Measurements from ENCODE around the gene COTL1.

The COTL1 gene

GRCh38 chr16:84617791-84618580 lies at the start of gene COTL1:
COTL1 (minus strand) TSS chr16:84618078; CDS start chr16:84617914, 164 bp downstream.
- ATAC-seq: peak; percentile 81

GRCh38 chr16:84665843-84666242 lies 48.0 kb upstream of the COTL1 start:
- ATAC-seq: no peak

GRCh38 chr16:84665359-84665758 lies 47.5 kb upstream of the COTL1 start:
- ATAC-seq: no peak

GRCh38 chr16:84663433-84664101 lies 45.7 kb upstream of the COTL1 start:
- ATAC-seq: no peak

GRCh38 chr16:84662471-84662870 lies 44.6 kb upstream of the COTL1 start:
- no peak for ATAC-seq

GRCh38 chr16:84661418-84662060 lies 43.7 kb upstream of the COTL1 start:
- ATAC-seq: no peak

- no peak for ATAC-seq
Observed at GRCh38 chr16:84660973-84661372, 43.1 kb upstream of the COTL1 start.

GRCh38 chr16:84659656-84660300 lies 41.9 kb upstream of the COTL1 start:
- no peak for ATAC-seq

- ATAC-seq: no peak
Observed at GRCh38 chr16:84658690-84659089, 40.8 kb upstream of the COTL1 start.

GRCh38 chr16:84657229-84657837 lies 39.5 kb upstream of the COTL1 start:
- no peak for ATAC-seq

- peak in 1 of 2 donors; percentile 48 for ATAC-seq
Observed at GRCh38 chr16:84656649-84657048, 38.8 kb upstream of the COTL1 start.

GRCh38 chr16:84654998-84655397 lies 37.1 kb upstream of the COTL1 start:
- no peak for ATAC-seq

- no peak for ATAC-seq
Observed at GRCh38 chr16:84654238-84654637, 36.4 kb upstream of the COTL1 start.

GRCh38 chr16:84652566-84652965 lies 34.7 kb upstream of the COTL1 start:
- no peak for ATAC-seq

- ATAC-seq: peak; percentile 26 to 35
Observed at GRCh38 chr16:84650062-84650991, 32.4 kb upstream of the COTL1 start.

GRCh38 chr16:84649511-84649861 lies 31.6 kb upstream of the COTL1 start:
- ATAC-seq: no peak

- peak; percentile 67 for ATAC-seq
Observed at GRCh38 chr16:84648595-84649510, 31.0 kb upstream of the COTL1 start.

GRCh38 chr16:84647828-84648594 lies 30.1 kb upstream of the COTL1 start, which contains the start of gene KLHL36:
KLHL36 (plus strand) TSS chr16:84648511; CDS start chr16:84650868, 2,357 bp downstream.
- ATAC-seq: peak; percentile 84 to 87

- no peak for ATAC-seq
Observed at GRCh38 chr16:84643674-84644073, 25.8 kb upstream of the COTL1 start.

- ATAC-seq: no peak
Observed at GRCh38 chr16:84643180-84643583, 25.3 kb upstream of the COTL1 start.
